ENCODE results near the gene SGO1. TPM values are rescaled to one million over a fixed set of nuclear protein-coding genes. Genes with fewer than 3 reads are reported as not detected.

SGO1 gene
- 4.0 TPM for total RNA-seq

GRCh38 chr3:20185679-20186599 is at the start of gene SGO1:
SGO1 (minus strand) TSS chr3:20186206; CDS start chr3:20184027, 2,179 bp downstream.

Small RNA genes within 50 kb of the gene (small RNA-seq; reads per million reads assigned to genes)
- gene MIR3135A (ENCODE audit: low replicate concordance): not detected

Other genes with a start within 250 kb of the SGO1 start
- 72.7 TPM for gene RAB5A, start 239.1 kb downstream of the SGO1 start, total RNA-seq
- gene PP2D1, start 173.9 kb downstream of the SGO1 start, total RNA-seq: not detected
- 17.3 TPM for gene KAT2B, start 145.8 kb downstream of the SGO1 start, total RNA-seq